Measurements from ENCODE around the gene MACROH2A1.

The MACROH2A1 gene

DNA sequence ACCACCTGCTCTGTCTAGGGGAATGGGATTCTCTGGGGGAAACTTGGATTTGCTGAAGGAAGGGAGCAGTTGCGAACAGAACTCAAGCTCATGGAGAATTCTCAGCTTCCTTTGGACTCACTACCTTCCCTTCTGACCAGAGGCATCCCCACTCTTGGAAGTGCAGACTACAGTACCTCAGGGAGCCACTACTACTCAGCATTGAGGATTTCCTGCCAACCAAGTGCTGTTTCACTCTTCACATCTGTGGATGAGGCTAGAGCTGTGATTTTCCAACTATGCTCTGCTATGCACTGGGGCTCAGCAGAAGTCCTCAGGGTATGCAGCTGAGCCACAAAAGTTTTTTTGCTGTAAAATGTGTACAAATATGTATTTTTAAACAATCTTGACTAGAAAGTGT, 43.9 kb downstream of the MACROH2A1 start:
- DNase-seq (ENCODE audit: low read depth in 2 of 2) = no peak

GRCh38 chr5:135353952-135354721, 44.9 kb downstream of the MACROH2A1 start:
- no peak for DNase-seq (ENCODE audit: low read depth in 2 of 2)

DNA sequence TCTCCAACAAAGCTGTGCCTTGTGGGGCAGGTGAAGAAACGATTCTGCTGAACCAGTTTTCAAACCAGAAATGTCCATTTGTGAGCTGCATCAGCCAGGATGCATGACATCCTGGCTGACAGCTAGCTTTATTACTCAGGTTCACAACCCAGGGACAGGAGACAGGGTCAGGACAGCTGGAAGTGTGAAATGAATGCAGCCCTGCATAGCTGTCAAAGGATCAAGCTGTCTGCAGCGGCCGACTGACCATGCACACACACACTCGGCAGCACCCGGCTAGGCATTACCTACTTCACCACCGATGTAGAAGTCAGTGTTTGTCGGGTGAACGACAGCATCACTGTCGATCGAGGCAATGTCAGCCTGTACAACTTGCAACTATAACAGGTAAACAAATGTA, 48.5 kb downstream of the MACROH2A1 start:
- DNase-seq (ENCODE audit: low read depth in 2 of 2) = no peak

DNA sequence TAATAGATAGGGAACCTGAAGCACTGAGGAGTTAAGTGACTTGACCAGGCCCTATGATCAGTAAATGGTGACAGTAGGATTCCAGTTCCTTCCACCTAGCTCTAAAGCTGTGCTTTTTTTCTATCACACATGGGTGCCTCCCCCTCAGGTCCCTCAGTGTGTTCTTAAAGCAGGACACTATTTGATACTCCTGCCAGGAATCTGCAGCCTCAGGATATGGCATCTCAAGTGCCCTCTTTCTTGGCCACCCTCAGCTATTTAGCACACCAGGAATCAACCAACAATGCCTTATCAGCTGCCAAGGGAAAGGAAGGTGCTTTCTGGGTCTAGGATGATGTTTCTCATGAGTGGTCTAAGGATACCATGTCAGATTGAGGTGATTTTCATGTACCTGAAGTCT, 49.1 kb downstream of the MACROH2A1 start:
- no peak for DNase-seq (ENCODE audit: low read depth in 2 of 2)

DNA sequence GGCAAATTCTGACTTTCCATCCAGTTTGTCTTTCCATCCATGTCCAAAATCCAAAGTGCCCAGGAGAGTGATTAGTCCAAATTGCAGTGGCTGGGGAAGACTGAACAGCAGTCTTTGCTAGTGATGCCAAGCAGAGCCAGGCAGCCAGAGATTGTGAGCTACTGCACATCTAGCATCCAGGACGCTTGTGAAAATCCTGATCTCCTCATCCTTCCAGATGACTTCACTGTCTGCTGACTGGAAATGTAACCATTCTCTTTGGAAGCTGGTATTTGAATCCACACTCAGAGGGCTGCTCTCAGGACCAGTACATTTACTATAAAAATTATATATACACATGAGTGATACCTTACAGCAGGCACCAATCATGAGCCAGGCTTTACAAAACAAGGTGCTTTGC, 49.6 kb downstream of the MACROH2A1 start:
- DNase-seq (ENCODE audit: low read depth in 2 of 2) = no peak

GRCh38 chr5:135348918-135349317, 50.1 kb downstream of the MACROH2A1 start:
- no peak for DNase-seq (ENCODE audit: low read depth in 2 of 2)

- DNase-seq (ENCODE audit: low read depth in 2 of 2) = no peak
These were observed 51.6 kb downstream of the MACROH2A1 start for GRCh38 chr5:135347392-135347791.

- no peak for DNase-seq (ENCODE audit: low read depth in 2 of 2)
These were observed 52.9 kb downstream of the MACROH2A1 start for GRCh38 chr5:135345956-135346731.

GRCh38 chr5:135344349-135344748, 54.7 kb downstream of the MACROH2A1 start:
- no peak for DNase-seq (ENCODE audit: low read depth in 2 of 2)

DNA sequence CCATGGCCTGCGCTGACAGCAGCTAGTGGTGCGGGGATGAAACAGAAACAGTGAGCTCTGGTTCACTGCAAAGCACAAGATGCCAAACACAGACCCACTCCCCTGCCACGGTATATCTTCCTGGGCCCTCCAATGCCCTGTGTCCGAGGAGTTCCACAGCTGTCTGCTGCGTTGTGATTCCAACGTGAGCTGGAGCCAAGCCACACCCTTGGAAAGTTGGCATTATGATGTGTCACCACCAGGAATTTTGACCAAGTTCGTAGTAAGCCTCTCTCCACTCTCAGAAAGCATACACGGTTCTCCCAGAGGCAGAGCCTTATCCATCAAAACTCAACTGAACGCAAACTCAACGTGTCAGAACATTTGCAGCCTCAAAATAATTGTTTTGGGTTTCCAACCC, 55.6 kb downstream of the MACROH2A1 start:
- DNase-seq (ENCODE audit: low read depth in 2 of 2) = no peak

DNA sequence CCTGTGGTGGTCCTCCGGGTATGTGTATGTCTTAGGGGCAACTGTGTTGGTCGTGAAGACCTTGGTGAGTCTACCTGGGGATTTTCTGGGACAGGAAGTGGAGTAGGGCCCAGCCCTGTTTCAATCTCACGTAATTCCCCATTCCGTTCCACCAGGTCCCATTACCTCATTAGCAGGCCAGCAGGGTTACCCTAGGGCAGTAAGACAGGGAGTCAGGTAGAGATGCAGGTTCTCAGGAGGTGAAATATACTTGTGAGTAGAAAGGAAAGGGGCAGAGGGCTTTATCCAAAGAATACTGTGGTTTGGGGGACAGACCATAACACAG, 56.5 kb downstream of the MACROH2A1 start:
- no peak for DNase-seq (ENCODE audit: low read depth in 2 of 2)

- no peak for DNase-seq (ENCODE audit: low read depth in 2 of 2)
These were observed 57.1 kb downstream of the MACROH2A1 start for GRCh38 chr5:135341696-135342550.

GRCh38 chr5:135341016-135341666, 57.9 kb downstream of the MACROH2A1 start:
- DNase-seq (ENCODE audit: low read depth in 2 of 2) = no peak

GRCh38 chr5:135340568-135340967, 58.5 kb downstream of the MACROH2A1 start:
- no peak for DNase-seq (ENCODE audit: low read depth in 2 of 2)

- no peak for DNase-seq (ENCODE audit: low read depth in 2 of 2)
These were observed 59.4 kb downstream of the MACROH2A1 start for GRCh38 chr5:135339623-135340022.

DNA sequence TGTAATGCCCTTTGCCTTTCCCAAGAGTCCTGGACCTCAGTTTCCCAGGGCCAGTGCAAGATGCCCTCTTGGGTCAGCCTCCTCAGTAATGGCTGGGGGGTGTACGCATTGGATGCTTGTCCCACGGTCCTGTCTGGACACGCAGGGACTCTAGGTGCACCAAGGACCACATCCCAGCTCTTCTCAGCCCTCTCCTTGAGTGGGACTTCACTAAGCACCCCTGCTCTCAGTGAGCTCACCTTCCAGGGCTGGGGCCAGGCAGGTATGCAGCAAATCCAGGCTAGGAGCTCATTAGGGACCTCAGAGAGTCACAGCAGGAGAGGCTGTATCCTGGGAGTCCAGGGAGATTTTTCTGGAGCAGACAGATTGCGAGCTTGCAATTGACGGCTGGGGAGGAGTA, 59.8 kb downstream of the MACROH2A1 start:
- DNase-seq (ENCODE audit: low read depth in 2 of 2) = no peak

- no peak for DNase-seq (ENCODE audit: low read depth in 2 of 2)
These were observed 62.0 kb downstream of the MACROH2A1 start for GRCh38 chr5:135337064-135337463.

DNA sequence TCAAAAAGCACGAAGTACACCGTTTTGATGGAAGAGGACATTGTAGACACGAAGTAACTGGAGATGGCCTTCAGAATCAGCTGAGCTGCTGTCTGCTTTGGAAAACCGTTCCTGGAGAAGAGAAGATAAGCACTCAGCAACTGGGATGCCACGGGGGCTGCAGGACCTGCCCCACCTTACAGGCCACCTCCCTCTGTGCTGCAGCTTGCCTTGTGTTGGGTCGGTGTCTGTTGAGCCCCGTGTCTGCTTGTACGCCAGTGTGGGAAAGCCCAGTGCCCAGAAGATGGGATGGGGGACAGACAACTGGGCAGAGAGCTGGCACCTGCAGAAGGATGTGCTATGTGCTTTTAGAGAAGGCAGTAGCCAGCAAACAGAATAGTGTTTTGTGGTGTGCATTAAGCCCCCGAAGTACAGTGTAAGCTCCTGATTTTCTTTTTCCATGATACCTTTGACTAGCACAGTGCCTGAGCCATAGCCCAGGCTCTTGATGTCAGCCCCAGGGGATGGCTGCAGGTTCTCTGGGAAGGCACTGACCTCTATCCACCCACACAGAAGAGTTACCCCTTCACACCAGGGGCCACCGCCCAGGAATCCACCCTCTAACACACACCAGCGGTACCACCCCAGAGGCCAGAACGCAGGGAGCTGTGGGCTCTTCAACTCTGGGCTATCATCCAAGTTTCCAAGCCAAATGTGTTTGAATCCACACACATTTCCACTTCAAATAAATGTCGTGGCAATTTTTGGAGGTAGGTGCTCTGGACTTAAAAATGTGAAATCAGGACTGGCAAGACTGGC, 63.8 kb downstream of the MACROH2A1 start:
- DNase-seq (ENCODE audit: low read depth in 2 of 2) = no peak

- DNase-seq (ENCODE audit: low read depth in 2 of 2) = no peak
These were observed 65.1 kb downstream of the MACROH2A1 start for GRCh38 chr5:135333732-135334515.

- no peak for DNase-seq (ENCODE audit: low read depth in 2 of 2)
These were observed 66.4 kb downstream of the MACROH2A1 start for GRCh38 chr5:135332519-135333150.

Data from stimulated activated CD4-positive, alpha-beta T cell treated with anti-CD3 and anti-CD28 coated beads, Interleukin-1b, Interleukin-23, amount 100 ng/mL, for 4 hours (primary cell).